ENCODE data around the gene CCDC172.

DNA sequence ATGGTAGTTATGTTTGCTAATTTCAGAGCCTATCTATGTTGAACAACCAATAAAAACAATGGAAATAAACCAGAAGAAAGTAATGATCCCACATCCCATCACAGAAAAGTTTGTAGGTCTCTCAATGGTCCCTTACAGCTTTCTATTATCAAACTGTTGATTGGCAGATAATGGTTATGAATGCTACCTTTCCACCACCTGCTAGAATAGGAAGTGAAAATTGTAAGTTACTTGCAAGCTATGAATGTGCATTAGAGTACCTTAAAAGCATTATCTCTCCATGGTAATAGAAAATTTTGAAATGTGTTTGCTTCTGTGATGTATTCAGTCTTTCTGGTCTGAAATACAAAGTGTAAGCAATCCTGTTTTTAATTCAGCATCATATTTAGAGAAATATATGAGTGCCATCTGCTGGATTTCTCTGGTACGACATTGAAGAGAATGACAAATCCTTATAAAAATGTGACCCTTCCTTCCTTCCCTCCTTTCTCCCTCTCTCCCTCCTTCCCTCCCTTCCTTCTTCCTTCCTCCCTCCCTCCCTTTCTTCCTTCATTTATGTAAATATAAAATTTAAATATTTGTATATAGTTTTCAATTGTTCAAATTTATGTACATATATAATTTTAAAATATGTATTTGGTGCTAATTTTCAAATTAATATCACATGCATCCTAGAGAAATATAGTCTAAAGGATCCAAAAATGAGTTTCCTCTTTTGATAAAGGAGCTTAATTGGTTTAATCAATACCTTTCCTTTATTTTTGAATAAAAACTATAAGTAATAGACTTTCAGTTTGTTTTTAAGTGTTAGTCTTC is 62.0 kb downstream of the CCDC172 start:
- TF ChIP-seq, protein P1, sequence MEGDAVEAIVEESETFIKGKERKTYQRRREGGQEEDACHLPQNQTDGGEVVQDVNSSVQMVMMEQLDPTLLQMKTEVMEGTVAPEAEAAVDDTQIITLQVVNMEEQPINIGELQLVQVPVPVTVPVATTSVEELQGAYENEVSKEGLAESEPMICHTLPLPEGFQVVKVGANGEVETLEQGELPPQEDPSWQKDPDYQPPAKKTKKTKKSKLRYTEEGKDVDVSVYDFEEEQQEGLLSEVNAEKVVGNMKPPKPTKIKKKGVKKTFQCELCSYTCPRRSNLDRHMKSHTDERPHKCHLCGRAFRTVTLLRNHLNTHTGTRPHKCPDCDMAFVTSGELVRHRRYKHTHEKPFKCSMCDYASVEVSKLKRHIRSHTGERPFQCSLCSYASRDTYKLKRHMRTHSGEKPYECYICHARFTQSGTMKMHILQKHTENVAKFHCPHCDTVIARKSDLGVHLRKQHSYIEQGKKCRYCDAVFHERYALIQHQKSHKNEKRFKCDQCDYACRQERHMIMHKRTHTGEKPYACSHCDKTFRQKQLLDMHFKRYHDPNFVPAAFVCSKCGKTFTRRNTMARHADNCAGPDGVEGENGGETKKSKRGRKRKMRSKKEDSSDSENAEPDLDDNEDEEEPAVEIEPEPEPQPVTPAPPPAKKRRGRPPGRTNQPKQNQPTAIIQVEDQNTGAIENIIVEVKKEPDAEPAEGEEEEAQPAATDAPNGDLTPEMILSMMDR (IDR thresholded peaks at IDR 0.05; ENCODE audit: insufficient read depth, low read length, poor library complexity, severe bottlenecking) = peak; percentile 25
- TF ChIP-seq EZH2phosphoT487 (conservative IDR thresholded peaks at IDR 0.05; ENCODE audit: low read length) = no peak

All from SU-DHL-6 (cell line).